IMR-90 (cell line): ENCODE measurements around the gene SSTR4. TPM values are rescaled to one million over a fixed set of nuclear protein-coding genes. Genes with fewer than 3 reads are reported as not detected.

ENCODE experiments used
- ATAC-seq: fragments of 200-7000 bp; cut with Tn5 transposase; 2 replicates; pipeline ENCODE4 v1.9.1; 2020; ENCODE audit warnings: low read depth, mild to moderate bottlenecking, moderate library complexity
- BruUV-seq: library from RNA; stranded (reverse); fragments of 400-500 nt; replicated peaks from 2 replicates; lab custom pipeline; 2021; lab: Mats Ljungman, UMichigan
- CTCF ChIA-PET: fragments of 300-600 bp; formaldehyde crosslinking; extraction: SDS; loops from one replicate; lab custom pipeline; 2021; ENCODE audit warnings: antibody characterized with exemption; lab: Yijun Ruan, JAX
- POLR2A ChIA-PET: fragments of 300-600 bp; sonication (Branson Sonifier 250); formaldehyde crosslinking; loops from one replicate; lab custom pipeline; 2022; ENCODE audit warnings: antibody characterized with exemption; ENCODE audit not compliant: unreplicated experiment; lab: Charles Lee
- DNase-seq: peaks from one replicate; pipeline ENCODE4 v3.0.0; 2013
- H2AFZ ChIP-seq: replicated peaks from 2 replicates; pipeline ENCODE3; 2013; ENCODE audit warnings: low read length, mild to moderate bottlenecking; ENCODE audit not compliant: poor library complexity
- H2AK5ac ChIP-seq: 2 replicates; pipeline ENCODE4 v1.6.1; 2013; ENCODE audit warnings: low read depth, low read length, inconsistent platforms
- H2AK9ac ChIP-seq: replicated peaks from 2 replicates; pipeline ENCODE3; 2013; ENCODE audit warnings: mild to moderate bottlenecking, low read depth, low read length, moderate library complexity; ENCODE audit not compliant: poor library complexity
- H2BK120ac ChIP-seq: 2 replicates; pipeline ENCODE4 v1.6.1; 2013; ENCODE audit warnings: low read depth, low read length, inconsistent platforms
- H2BK15ac ChIP-seq: 3 replicates; pipeline ENCODE4 v1.6.1; 2013; ENCODE audit warnings: low read depth, low read length, inconsistent platforms
- H2BK20ac ChIP-seq: 2 replicates; pipeline ENCODE4 v1.6.1; 2013; ENCODE audit warnings: low read depth, mild to moderate bottlenecking, inconsistent platforms, low read length, moderate library complexity
- H2BK5ac ChIP-seq: 2 replicates; pipeline ENCODE4 v1.6.1; 2013; ENCODE audit warnings: mild to moderate bottlenecking, low read depth, low read length, inconsistent platforms; ENCODE audit not compliant: poor library complexity, severe bottlenecking
- H3K14ac ChIP-seq: replicated peaks from 2 replicates; pipeline ENCODE4 v1.6.1; 2013; ENCODE audit warnings: low read depth, low read length, inconsistent platforms
- H3K18ac ChIP-seq: 2 replicates; pipeline ENCODE4 v1.6.1; 2013; ENCODE audit warnings: low read depth, low read length, control low read depth
- H3K23ac ChIP-seq: 2 replicates; pipeline ENCODE4 v1.6.1; 2013; ENCODE audit warnings: low read depth, low read length, inconsistent platforms
- H3K27ac ChIP-seq: 2 replicates; pipeline ENCODE4 v1.5.1; 2013; ENCODE audit warnings: mild to moderate bottlenecking, control low read depth, low read length; ENCODE audit not compliant: insufficient read depth
- H3K27me3 ChIP-seq: 2 replicates; pipeline ENCODE4 v1.6.1; 2013; ENCODE audit warnings: low read length; ENCODE audit not compliant: control insufficient read depth, insufficient read depth
- H3K36me3 ChIP-seq: 2 replicates; pipeline ENCODE4 v1.6.1; 2013; ENCODE audit warnings: low read length, mixed read lengths; ENCODE audit not compliant: control insufficient read depth, insufficient read depth
- H3K4ac ChIP-seq: 2 replicates; pipeline ENCODE4 v1.6.1; 2013; ENCODE audit warnings: low read depth, low read length, inconsistent platforms
- H3K4me1 ChIP-seq: 2 replicates; pipeline ENCODE4 v1.6.1; 2013; ENCODE audit warnings: low read length, mixed read lengths; ENCODE audit not compliant: control insufficient read depth, insufficient read depth
- H3K4me2 ChIP-seq: 2 replicates; pipeline ENCODE4 v1.6.1; 2013; ENCODE audit warnings: low read depth, mild to moderate bottlenecking, control low read depth, low read length, moderate library complexity
- H3K4me3 ChIP-seq: 2 replicates; pipeline ENCODE4 v1.5.1; 2013; ENCODE audit warnings: low read depth, mild to moderate bottlenecking, control low read depth, low read length, moderate library complexity; ENCODE audit not compliant: insufficient read depth
- H3K56ac ChIP-seq: 2 replicates; pipeline ENCODE4 v1.6.1; 2013; ENCODE audit warnings: low read length, inconsistent platforms; ENCODE audit not compliant: insufficient read depth; ENCODE audit errors: extremely low read depth
- H3K79me1 ChIP-seq, 2 experiments: 2 replicates each; pipeline ENCODE4 v1.6.1; 2013; ENCODE audit warnings: low read length in 2 of 2, inconsistent platforms in 1 of 2, low read depth in 1 of 2
- H3K9ac ChIP-seq: 2 replicates; pipeline ENCODE4 v1.6.1; 2013; ENCODE audit warnings: low read depth, low read length, control low read depth
- H3K9me1 ChIP-seq: 2 replicates; pipeline ENCODE4 v1.6.1; 2013; ENCODE audit warnings: low read length, inconsistent platforms; ENCODE audit not compliant: insufficient read depth
- H3K9me3 ChIP-seq: 2 replicates; pipeline ENCODE4 v1.6.1; 2013; ENCODE audit warnings: low read length; ENCODE audit not compliant: control insufficient read depth, insufficient read depth
- H4K20me1 ChIP-seq: 2 replicates; pipeline ENCODE4 v1.6.1; 2013; ENCODE audit warnings: low read length, inconsistent platforms; ENCODE audit not compliant: insufficient read depth
- H4K5ac ChIP-seq: 2 replicates; pipeline ENCODE4 v1.6.1; 2013; ENCODE audit warnings: mild to moderate bottlenecking, low read depth, low read length, control low read depth
- H4K8ac ChIP-seq, 2 experiments: 2 replicates each; pipeline ENCODE4 v1.6.1; 2013; ENCODE audit warnings: low read depth in 2 of 2, low read length in 2 of 2, control low read depth in 1 of 2, inconsistent platforms in 1 of 2
- H4K91ac ChIP-seq: 2 replicates; pipeline ENCODE4 v1.6.1; 2013; ENCODE audit warnings: low read depth, low read length, inconsistent platforms; ENCODE audit not compliant: insufficient read depth
- BHLHE40 ChIP-seq: fragments of 150-350 bp; IDR thresholded peaks from 2 replicates; pipeline ENCODE4 v1.6.1; 2016; ENCODE audit warnings: mild to moderate bottlenecking, low read depth, low read length
- CEBPB ChIP-seq: IDR thresholded peaks from 2 replicates; pipeline ENCODE4 v1.6.1; 2012; ENCODE audit warnings: low read depth, low read length, improper control_type of control experiment
- CHD1 ChIP-seq: IDR thresholded peaks from 2 replicates; pipeline ENCODE4 v1.6.1; 2012; ENCODE audit warnings: low read depth, low read length, improper control_type of control experiment
- CTCF ChIP-seq: conservative IDR thresholded peaks from 2 replicates; pipeline ENCODE4 v1.5.1; 2012; ENCODE audit warnings: mild to moderate bottlenecking, low read depth, low read length, improper control_type of control experiment
- ELK1 ChIP-seq: fragments of 150-350 bp; IDR thresholded peaks from 2 replicates; pipeline ENCODE4 v1.6.1; 2016; ENCODE audit warnings: low read depth, mild to moderate bottlenecking, low read length, moderate library complexity, borderline replicate concordance
- FOS ChIP-seq: fragments of 150-350 bp; IDR thresholded peaks from 2 replicates; pipeline ENCODE4 v1.6.1; 2016; ENCODE audit warnings: low read depth, low read length
- MAFK ChIP-seq: IDR thresholded peaks from 2 replicates; pipeline ENCODE4 v1.6.1; 2012; ENCODE audit warnings: low read depth, low read length, improper control_type of control experiment
- MAZ ChIP-seq: IDR thresholded peaks from 2 replicates; pipeline ENCODE4 v1.6.1; 2012; ENCODE audit warnings: low read depth, mild to moderate bottlenecking, low read length, improper control_type of control experiment, moderate library complexity, borderline replicate concordance
- MXI1 ChIP-seq: IDR thresholded peaks from 2 replicates; pipeline ENCODE4 v1.6.1; 2012; ENCODE audit warnings: low read depth, mild to moderate bottlenecking, low read length, moderate library complexity, borderline replicate concordance
- NFE2L2 ChIP-seq: fragments of 150-350 bp; IDR thresholded peaks from 2 replicates; pipeline ENCODE4 v1.6.1; 2016; ENCODE audit warnings: low read depth, mild to moderate bottlenecking, low read length
- POLR2A ChIP-seq: IDR thresholded peaks from 2 replicates; pipeline ENCODE4 v1.6.1; 2012; ENCODE audit warnings: mild to moderate bottlenecking, low read depth, low read length
- RAD21 ChIP-seq: IDR thresholded peaks from 2 replicates; pipeline ENCODE4 v1.6.1; 2012; ENCODE audit warnings: low read length, improper control_type of control experiment
- RCOR1 ChIP-seq: IDR thresholded peaks from 2 replicates; pipeline ENCODE4 v1.6.1; 2012; ENCODE audit warnings: mild to moderate bottlenecking, low read length, improper control_type of control experiment; ENCODE audit not compliant: insufficient replicate concordance
- RFX5 ChIP-seq: IDR thresholded peaks from 2 replicates; pipeline ENCODE4 v1.8.0; 2012; ENCODE audit warnings: low read depth, mild to moderate bottlenecking, low read length, moderate library complexity
- SMC3 ChIP-seq: fragments of 150-350 bp; IDR thresholded peaks from 2 replicates; pipeline ENCODE4 v1.6.1; 2016; ENCODE audit warnings: low read depth, mild to moderate bottlenecking, antibody characterized with exemption, low read length, moderate library complexity
- USF2 ChIP-seq: fragments of 150-350 bp; IDR thresholded peaks from 2 replicates; pipeline ENCODE4 v1.6.1; 2017; ENCODE audit warnings: mild to moderate bottlenecking, antibody characterized with exemption, low read length, low read depth
- whole genome bisulfite sequencing, 2 experiments: methylation state at CpG; one replicate each; pipeline versions ENCODE4 v1.1.5 to v1.1.7; 2013; ENCODE audit warnings: missing lambda C conversion rate in 2 of 2; ENCODE audit not compliant: insufficient read length in 1 of 2; ENCODE audit errors: extremely low coverage in 2 of 2; 5-methylcytosine and 5-hydroxymethylcytosine counted together
- dilution Hi-C: fragments of 300-500 bp; cut with HindIII; formaldehyde crosslinking; loops from one replicate; pipeline ENCODE4 v1.14.3; 2018; ENCODE audit warnings: low sequenced_read_pairs; ENCODE audit not compliant: unreplicated experiment
- in situ Hi-C: fragments of 300-500 bp; cut with MboI; formaldehyde crosslinking; loops from 3 replicates; pipeline ENCODE4 v1.14.3; 2019; ENCODE audit warnings: low sequenced_read_pairs, inconsistent platforms, mixed read lengths
- intact Hi-C: fragments of 100-400 bp; cut with micrococcal nuclease; formaldehyde crosslinking; loops from 2 replicates; pipeline ENCODE4 v1.10.0; 2022
- polyA plus RNA-seq, 3 experiments: library from polyadenylated mRNA; depleted of rRNA; stranded (reverse); fragments of >200 nt; gene quantifications; 2 replicates each; pipeline ENCODE4 v1.2.3, GENCODE V29; 2012; ENCODE audit warnings: low replicate concordance in 1 of 3
- total RNA-seq: library from RNA; depleted of rRNA; stranded (reverse); fragments of >200 nt; gene quantifications from 2 replicates; pipeline ENCODE4 v1.2.3, GENCODE V29; 2012

Gene SSTR4
- total and polyA plus RNA-seq, 2 of the 4 experiments (the other 2 are of a cell fraction) = not detected

GRCh38 chr20:23002276-23002675 is 32.8 kb upstream of the SSTR4 start:
- Histone ChIP-seq H4K91ac (no peak overlapping the region), H2BK20ac (no peak overlapping the region), H3K14ac (no peak overlapping the region), H3K23ac (no peak overlapping the region), H3K4me3 (no peak overlapping the region), H3K4me2 (no peak overlapping the region), H3K27ac (no peak overlapping the region), H3K27me3 (peaks cover 4% of the 10 kb centered on the region), H3K4me1 (no peaks in the 10 kb centered on the region), H3K9me1 (no peaks in the 10 kb centered on the region), H4K5ac (no peak overlapping the region), H3K79me1 (no peaks in the 10 kb centered on the region), H2BK15ac (no peak overlapping the region), H3K18ac (no peak overlapping the region), H4K8ac (no peak overlapping the region), H2AK5ac (no peak overlapping the region), H2AK9ac (no peak overlapping the region), H2BK120ac (no peak overlapping the region), H3K56ac (no peak overlapping the region), H3K9ac (no peak overlapping the region), H2BK5ac (no peak overlapping the region), H4K20me1 (no peaks in the 10 kb centered on the region), H3K4ac (no peak overlapping the region), H3K36me3 (no peaks in the 10 kb centered on the region), H2AFZ (no peak overlapping the region), H3K9me3 (no peaks in the 10 kb centered on the region)
- BruUV-seq = no TSS peak
- in situ Hi-C loops = no loop called here
- CTCF ChIA-PET = interaction anchor here (0.6 kb wide), 1 partner anchor 549 kb away, joined by 3 read pairs; no protein-coding TSS in a partner anchor
- DNase-seq (no peak), ATAC-seq (no peak)
- WGBS, 2 experiments = 93% methylated on average over 2 of the region's 6 CpGs; no CpG with 5 or more reads in 1 of the 2 experiments
- TF ChIP-seq FOS (no peak), BHLHE40 (no peak), RCOR1 (no peak), CHD1 (no peak), POLR2A (no peak), CEBPB (no peak), RAD21 (no peak), CTCF (no peak), USF2 (no peak), MAZ (no peak), MAFK (no peak), SMC3 (no peak), RFX5 (no peak), ELK1 (no peak), MXI1 (no peak), NFE2L2 (no peak)
- intact Hi-C loops = no loop called here
- POLR2A ChIA-PET = no interaction called here
- dilution Hi-C loops = no loop called here
